ENCODE measurements around the gene DRD5.
"Not testable (repeated sequence)": the region's sequence is repeated elsewhere in the genome, so short reads cannot be mapped to it uniquely, and the experiment has no call there.

The DRD5 gene

DNA sequence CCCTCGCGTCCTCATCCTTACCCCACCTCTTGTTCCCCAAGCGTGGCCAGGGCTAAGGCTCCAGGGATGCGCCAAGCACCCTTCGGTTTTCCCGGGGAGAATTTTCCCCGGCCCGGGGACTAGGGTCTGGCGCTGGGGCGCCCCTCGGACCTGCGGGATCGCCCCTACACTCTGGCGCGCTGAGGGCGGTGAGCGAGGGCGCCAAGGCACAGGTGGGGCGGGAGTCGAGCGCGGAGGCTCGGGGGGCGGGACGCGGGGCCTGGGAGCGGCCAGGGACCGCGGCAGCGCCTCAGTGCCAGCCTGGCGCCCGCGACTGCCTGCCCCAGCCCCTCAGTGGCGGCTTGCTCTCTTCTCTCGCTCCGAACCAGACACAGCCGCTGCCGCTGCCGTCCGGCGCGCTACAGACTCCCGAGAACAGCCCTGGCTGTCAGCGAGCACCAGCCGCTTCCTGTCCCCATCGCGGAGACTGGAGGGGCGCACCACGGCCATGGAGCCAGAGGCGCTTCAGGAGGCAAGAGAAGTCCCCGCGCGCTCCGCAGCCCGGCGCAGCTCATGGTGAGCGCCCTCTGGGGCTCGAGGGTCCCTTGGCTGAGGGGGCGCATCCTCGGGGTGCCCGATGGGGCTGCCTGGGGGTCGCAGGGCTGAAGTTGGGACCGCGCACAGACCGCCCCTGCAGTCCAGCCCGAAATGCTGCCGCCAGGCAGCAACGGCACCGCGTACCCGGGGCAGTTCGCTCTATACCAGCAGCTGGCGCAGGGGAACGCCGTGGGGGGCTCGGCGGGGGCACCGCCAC, at the start of gene DRD5:
DRD5 (plus strand) TSS at position 292 of the 793 bp plus-strand sequence; CDS start at position 688, 396 bp downstream.
- DNase-seq (ENCODE audit: low read depth): no peak
- TF ChIP-seq, protein P1, sequence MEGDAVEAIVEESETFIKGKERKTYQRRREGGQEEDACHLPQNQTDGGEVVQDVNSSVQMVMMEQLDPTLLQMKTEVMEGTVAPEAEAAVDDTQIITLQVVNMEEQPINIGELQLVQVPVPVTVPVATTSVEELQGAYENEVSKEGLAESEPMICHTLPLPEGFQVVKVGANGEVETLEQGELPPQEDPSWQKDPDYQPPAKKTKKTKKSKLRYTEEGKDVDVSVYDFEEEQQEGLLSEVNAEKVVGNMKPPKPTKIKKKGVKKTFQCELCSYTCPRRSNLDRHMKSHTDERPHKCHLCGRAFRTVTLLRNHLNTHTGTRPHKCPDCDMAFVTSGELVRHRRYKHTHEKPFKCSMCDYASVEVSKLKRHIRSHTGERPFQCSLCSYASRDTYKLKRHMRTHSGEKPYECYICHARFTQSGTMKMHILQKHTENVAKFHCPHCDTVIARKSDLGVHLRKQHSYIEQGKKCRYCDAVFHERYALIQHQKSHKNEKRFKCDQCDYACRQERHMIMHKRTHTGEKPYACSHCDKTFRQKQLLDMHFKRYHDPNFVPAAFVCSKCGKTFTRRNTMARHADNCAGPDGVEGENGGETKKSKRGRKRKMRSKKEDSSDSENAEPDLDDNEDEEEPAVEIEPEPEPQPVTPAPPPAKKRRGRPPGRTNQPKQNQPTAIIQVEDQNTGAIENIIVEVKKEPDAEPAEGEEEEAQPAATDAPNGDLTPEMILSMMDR (conservative IDR thresholded peaks at IDR 0.05; ENCODE audit: low read depth, low read length): no peak

DNA sequence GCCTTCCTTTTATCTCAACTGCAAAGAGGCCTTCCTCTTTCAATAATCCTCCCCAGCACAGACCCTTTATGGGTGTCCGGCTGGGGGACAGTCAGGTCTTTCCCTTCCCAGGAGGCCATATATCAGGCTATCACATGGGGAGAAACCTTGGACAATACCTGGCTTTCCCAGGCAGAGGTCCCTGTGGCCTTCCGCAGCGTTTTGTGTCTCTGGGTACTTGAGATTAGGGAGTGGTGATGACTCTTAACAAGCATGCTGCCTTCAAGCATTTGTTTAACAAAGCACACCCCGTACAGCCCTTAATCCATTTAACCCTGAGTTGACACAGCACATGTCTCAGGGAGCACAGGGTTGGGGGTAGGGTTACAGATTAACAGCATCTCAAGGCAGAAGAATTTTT, 49.2 kb upstream of the DRD5 start:
- H3K4me3 ChIP-seq (ENCODE audit: low read length): not testable (repeated sequence)

More for the DNA sequence above, at the start of gene DRD5:
- no peak within 1 kb of the TSS for H3K4me3 ChIP-seq (ENCODE audit: low read length)

DNA sequence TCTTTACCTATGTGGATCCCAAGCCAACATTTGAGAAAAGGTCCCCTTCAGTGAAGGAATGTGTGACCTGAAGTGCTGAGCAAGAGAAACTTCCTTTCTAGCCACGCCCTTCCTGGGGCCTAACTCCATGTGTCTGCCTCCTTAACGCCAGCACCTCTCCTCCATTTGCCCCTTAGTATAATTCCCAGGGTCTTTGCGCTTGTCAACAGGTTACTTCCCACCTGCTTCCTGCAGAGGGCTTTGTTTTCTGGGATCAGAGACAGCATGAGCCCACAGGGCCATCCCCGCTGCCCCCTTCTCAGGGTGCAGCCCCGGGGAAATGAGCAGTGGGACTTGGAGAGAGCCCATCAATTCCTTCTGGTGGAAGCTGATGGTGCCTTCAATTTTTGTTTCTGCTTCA, 45.9 kb upstream of the DRD5 start:
- no peak overlapping the region for H3K4me3 ChIP-seq (ENCODE audit: low read length)
- TF ChIP-seq, protein P1 (conservative IDR thresholded peaks at IDR 0.05; ENCODE audit: low read depth, low read length): no peak
- no peak for DNase-seq (ENCODE audit: low read depth)

More for the DNA sequence above, 49.2 kb upstream of the DRD5 start:
- not testable (repeated sequence) for DNase-seq (ENCODE audit: low read depth)

DNA sequence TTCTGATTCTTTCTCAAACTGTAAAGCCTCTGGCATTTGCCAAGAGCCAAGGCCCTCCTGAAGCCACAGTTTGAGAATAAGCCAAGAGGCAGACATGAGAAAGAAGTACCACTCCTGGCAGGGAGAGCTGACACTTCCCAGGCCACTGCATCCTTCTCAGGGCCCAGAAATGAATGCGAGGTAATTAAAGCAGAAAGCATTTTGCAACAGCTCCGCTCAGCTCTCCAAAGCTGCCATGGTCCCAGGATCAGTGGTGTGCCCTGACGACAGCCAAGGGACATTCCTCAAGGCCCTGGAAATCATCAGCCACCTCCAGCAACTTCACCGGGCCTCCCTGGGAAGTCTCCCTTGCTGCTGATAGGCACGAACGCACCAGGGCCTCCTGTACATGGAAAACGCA, 44.2 kb upstream of the DRD5 start:
- not testable (repeated sequence) for DNase-seq (ENCODE audit: low read depth); H3K4me3 ChIP-seq (ENCODE audit: low read length)

DNA sequence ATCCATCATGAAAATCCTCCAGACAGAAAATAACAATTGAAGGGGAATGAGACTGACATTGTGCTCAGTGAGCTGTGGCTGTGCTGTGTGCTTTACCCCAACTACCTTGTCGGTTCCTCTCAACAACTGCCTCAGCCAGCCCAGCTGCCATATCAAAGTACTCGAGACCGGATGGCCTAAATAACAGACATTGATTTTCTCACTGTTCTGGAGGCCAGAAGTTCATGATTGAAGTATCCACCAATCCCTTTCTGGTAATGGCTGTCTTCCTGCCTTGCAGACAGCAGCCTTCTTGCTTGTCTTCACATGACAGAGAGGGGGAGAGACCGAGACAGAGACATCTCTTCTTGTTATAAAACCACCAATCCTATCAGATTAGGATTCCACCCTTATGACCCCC, 37.6 kb upstream of the DRD5 start:
- H3K4me3 ChIP-seq (ENCODE audit: low read length); DNase-seq (ENCODE audit: low read depth): not testable (repeated sequence)

DNA sequence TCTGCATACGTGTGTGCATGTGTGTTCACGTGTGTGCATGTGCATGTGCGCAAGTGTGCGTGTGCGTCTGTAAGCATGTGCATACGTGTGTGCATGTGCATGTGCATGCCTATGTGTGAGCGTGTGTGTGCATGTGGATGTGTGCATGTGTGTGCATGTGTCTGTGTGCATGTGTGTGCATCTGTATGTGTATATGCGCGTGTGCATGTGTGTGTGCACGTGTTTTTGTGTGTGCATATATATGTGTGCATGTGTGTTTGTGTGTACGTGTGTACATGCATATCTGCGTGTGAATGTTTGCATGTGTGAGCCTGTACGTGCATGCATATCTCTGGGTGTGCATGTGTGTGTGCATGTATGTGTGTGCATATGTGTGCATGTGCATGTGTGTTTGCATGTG, 35.7 kb upstream of the DRD5 start:
- no peak for DNase-seq (ENCODE audit: low read depth)
- H3K4me3 ChIP-seq (ENCODE audit: low read length): no peak overlapping the region

DNA sequence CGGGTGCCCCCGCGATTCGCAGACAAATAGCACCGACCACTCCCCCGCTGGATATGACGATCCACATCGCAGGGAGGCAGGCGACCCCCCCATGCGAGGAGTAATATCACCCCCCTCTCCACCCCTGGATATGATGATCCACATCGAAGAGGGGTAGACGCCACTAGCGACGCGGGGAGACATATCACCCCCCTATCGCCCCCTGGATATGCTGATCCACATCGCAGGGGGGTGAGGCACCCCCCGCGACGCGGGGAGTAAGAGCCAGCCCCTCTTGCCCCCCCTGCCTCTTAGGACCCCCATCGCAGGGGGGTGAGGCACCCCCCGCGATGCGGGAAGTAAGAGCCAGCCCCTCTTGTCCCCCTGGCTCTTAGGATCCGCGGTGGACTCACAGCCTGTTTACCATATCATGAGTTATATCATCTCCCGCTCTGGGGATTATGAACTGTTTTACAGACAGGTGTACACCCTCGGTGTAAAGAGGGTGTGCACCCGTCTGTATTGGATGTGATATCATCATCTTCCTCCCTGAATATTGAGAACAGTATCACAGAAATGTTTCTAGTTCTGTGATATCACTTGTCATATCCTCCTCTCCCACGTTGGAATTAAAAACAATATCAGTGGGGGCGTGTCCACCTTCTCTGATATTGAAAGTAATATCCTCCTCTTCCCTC, 22.7 kb upstream of the DRD5 start:
- TF ChIP-seq, protein P1 (conservative IDR thresholded peaks at IDR 0.05; ENCODE audit: low read depth, low read length): no peak
- H3K4me3 ChIP-seq (ENCODE audit: low read length): no peak overlapping the region
- DNase-seq (ENCODE audit: low read depth): no peak

More for the DNA sequence above, 35.7 kb upstream of the DRD5 start:
- TF ChIP-seq, protein P1 (conservative IDR thresholded peaks at IDR 0.05; ENCODE audit: low read depth, low read length): no peak

DNA sequence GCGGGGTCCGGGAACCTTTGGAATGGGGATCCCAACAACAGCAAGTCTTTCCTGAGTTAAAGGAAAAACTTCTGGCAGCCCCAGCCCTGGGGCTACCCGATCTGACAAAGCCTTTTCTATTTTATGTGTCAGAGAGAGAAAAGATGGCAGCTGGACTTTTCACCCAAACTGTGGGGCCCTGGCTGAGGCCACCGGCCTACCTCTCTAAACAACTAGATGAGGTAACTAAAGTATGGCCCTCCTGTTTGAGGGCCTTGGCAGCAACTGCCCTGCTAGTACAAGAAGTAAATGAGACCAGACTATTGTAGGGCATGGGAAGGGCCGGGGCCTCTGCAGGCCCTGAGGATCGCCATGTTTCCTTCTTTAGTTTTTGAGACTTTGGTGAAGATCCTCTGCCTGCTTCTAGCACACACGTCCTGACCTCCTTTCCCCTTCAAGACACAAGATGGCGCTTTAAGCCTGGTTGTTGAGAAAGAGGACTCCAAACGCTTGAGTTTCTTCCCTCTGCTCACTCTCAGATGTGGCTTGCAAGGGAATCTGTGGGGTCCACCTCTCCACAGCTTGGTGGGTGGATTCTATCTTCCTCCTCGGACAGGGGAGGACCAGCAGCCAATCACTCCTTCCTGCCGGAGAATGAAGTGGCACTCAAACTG, 18.5 kb upstream of the DRD5 start:
- no peak overlapping the region for H3K4me3 ChIP-seq (ENCODE audit: low read length)
- TF ChIP-seq, protein P1 (conservative IDR thresholded peaks at IDR 0.05; ENCODE audit: low read depth, low read length): peak; percentile 68
- peak; percentile 3 for DNase-seq (ENCODE audit: low read depth)
